ENCODE results near the gene RPP25L. TPM values are rescaled to one million over a fixed set of nuclear protein-coding genes. Genes with fewer than 3 reads are reported as not detected.

Gene RPP25L
- total and polyA plus RNA-seq, 2 donors: 13.2 to 33.7 TPM

- 44% methylated on average over 40 of the region's 40 CpGs for WGBS
- no peak for DNase-seq (ENCODE audit: extremely low spot score)
- Histone ChIP-seq H3K4me1 (ENCODE audit: insufficient read depth) (no peaks in the 10 kb centered on the region), H3K36me3 (ENCODE audit: insufficient read depth) (no peaks in the 10 kb centered on the region), H3K27ac (ENCODE audit: low read depth) (no peak overlapping the region), H3K4me3 (ENCODE audit: low read depth, low read length) (peak overlapping the region; percentile 57)
These were observed 21.3 kb downstream of the RPP25L start for GRCh38 chr9:34590381-34591247.

GRCh38 chr9:34589636-34590380 is 22.1 kb downstream of the RPP25L start, which contains the start of gene CNTFR:
TSS of gene CNTFR (minus strand) at chr9:34589724. CDS start at chr9:34568981, 20,743 bp downstream.
- Histone ChIP-seq H3K4me1 (ENCODE audit: insufficient read depth) (no peaks in the 10 kb centered on the region), H3K36me3 (ENCODE audit: insufficient read depth) (no peaks in the 10 kb centered on the region), H3K4me3 (ENCODE audit: low read depth, low read length) (peak within 1 kb of the TSS; percentile 57), H3K27ac (ENCODE audit: low read depth) (no peak within 1 kb of the TSS)
- WGBS: 2% methylated on average over 102 of the region's 104 CpGs
- DNase-seq (ENCODE audit: extremely low spot score): no peak

GRCh38 chr9:34588671-34589635 is 22.9 kb downstream of the RPP25L start:
- no peaks in the 10 kb centered on the region for H3K4me1 ChIP-seq (ENCODE audit: insufficient read depth)
- no peak for DNase-seq (ENCODE audit: extremely low spot score)
- no peak overlapping the region for H3K27ac ChIP-seq (ENCODE audit: low read depth)
- H3K36me3 ChIP-seq (ENCODE audit: insufficient read depth): no peaks in the 10 kb centered on the region
- 2% methylated on average over 86 of the region's 86 CpGs for WGBS
- H3K4me3 ChIP-seq (ENCODE audit: low read depth, low read length): peak overlapping the region; percentile 57

GRCh38 chr9:34587271-34587670 is 24.6 kb downstream of the RPP25L start:
- no peak for DNase-seq (ENCODE audit: extremely low spot score)

GRCh38 chr9:34585946-34586669 is 25.8 kb downstream of the RPP25L start:
- Histone ChIP-seq H3K4me1 (ENCODE audit: insufficient read depth) (no peaks in the 10 kb centered on the region), H3K36me3 (ENCODE audit: insufficient read depth) (no peaks in the 10 kb centered on the region), H3K4me3 (ENCODE audit: low read depth, low read length) (no peak overlapping the region), H3K27ac (ENCODE audit: low read depth) (no peak overlapping the region)
- WGBS: 55% methylated on average over 11 of the region's 11 CpGs
- no peak for DNase-seq (ENCODE audit: extremely low spot score)

More at GRCh38 chr9:34587271-34587670, 24.6 kb downstream of the RPP25L start:
- Histone ChIP-seq H3K36me3 (ENCODE audit: insufficient read depth) (no peaks in the 10 kb centered on the region), H3K4me3 (ENCODE audit: low read depth, low read length) (no peak overlapping the region), H3K4me1 (ENCODE audit: insufficient read depth) (no peaks in the 10 kb centered on the region), H3K27ac (ENCODE audit: low read depth) (no peak overlapping the region)
- WGBS: 69% methylated on average over 2 of the region's 2 CpGs

GRCh38 chr9:34584970-34585369 is 26.9 kb downstream of the RPP25L start:
- Histone ChIP-seq H3K4me1 (ENCODE audit: insufficient read depth) (no peaks in the 10 kb centered on the region), H3K4me3 (ENCODE audit: low read depth, low read length) (no peak overlapping the region)

GRCh38 chr9:34582787-34583186 is 29.1 kb downstream of the RPP25L start:
- H3K27ac ChIP-seq (ENCODE audit: low read depth): no peak overlapping the region
- no peaks in the 10 kb centered on the region for H3K4me1 ChIP-seq (ENCODE audit: insufficient read depth)
- no peak overlapping the region for H3K4me3 ChIP-seq (ENCODE audit: low read depth, low read length)
- DNase-seq (ENCODE audit: extremely low spot score): no peak
- H3K36me3 ChIP-seq (ENCODE audit: insufficient read depth): no peaks in the 10 kb centered on the region
- WGBS: 93% methylated on average over 5 of the region's 5 CpGs

More at GRCh38 chr9:34584970-34585369, 26.9 kb downstream of the RPP25L start:
- H3K27ac ChIP-seq (ENCODE audit: low read depth): no peak overlapping the region
- DNase-seq (ENCODE audit: extremely low spot score): no peak
- H3K36me3 ChIP-seq (ENCODE audit: insufficient read depth): no peaks in the 10 kb centered on the region
- 88% methylated on average over 5 of the region's 5 CpGs for WGBS

GRCh38 chr9:34581318-34581717 is 30.6 kb downstream of the RPP25L start:
- no peaks in the 10 kb centered on the region for H3K36me3 ChIP-seq (ENCODE audit: insufficient read depth)
- H3K27ac ChIP-seq (ENCODE audit: low read depth): no peak overlapping the region
- H3K4me3 ChIP-seq (ENCODE audit: low read depth, low read length): no peak overlapping the region
- H3K4me1 ChIP-seq (ENCODE audit: insufficient read depth): no peaks in the 10 kb centered on the region
- DNase-seq (ENCODE audit: extremely low spot score): no peak
- WGBS: 83% methylated on average over 3 of the region's 3 CpGs

- Histone ChIP-seq H3K4me1 (ENCODE audit: insufficient read depth) (no peaks in the 10 kb centered on the region), H3K27ac (ENCODE audit: low read depth) (no peak overlapping the region), H3K36me3 (ENCODE audit: insufficient read depth) (no peaks in the 10 kb centered on the region), H3K4me3 (ENCODE audit: low read depth, low read length) (no peak overlapping the region)
- WGBS: 75% methylated on average over 8 of the region's 8 CpGs
- DNase-seq (ENCODE audit: extremely low spot score): no peak
These were observed 31.5 kb downstream of the RPP25L start for GRCh38 chr9:34580358-34580757.

GRCh38 chr9:34579808-34580163 is 32.1 kb downstream of the RPP25L start:
- H3K36me3 ChIP-seq (ENCODE audit: insufficient read depth): no peaks in the 10 kb centered on the region
- no peak overlapping the region for H3K4me3 ChIP-seq (ENCODE audit: low read depth, low read length)
- 91% methylated on average over 5 of the region's 5 CpGs for WGBS
- no peaks in the 10 kb centered on the region for H3K4me1 ChIP-seq (ENCODE audit: insufficient read depth)
- no peak for DNase-seq (ENCODE audit: extremely low spot score)
- no peak overlapping the region for H3K27ac ChIP-seq (ENCODE audit: low read depth)

- no peaks in the 10 kb centered on the region for H3K4me1 ChIP-seq (ENCODE audit: insufficient read depth)
- H3K4me3 ChIP-seq (ENCODE audit: low read depth, low read length): no peak overlapping the region
- 16% methylated on average over 17 of the region's 17 CpGs for whole genome bisulfite sequencing
- H3K36me3 ChIP-seq (ENCODE audit: insufficient read depth): no peaks in the 10 kb centered on the region
- DNase-seq (ENCODE audit: extremely low spot score): no peak
- H3K27ac ChIP-seq (ENCODE audit: low read depth): no peak overlapping the region
These were observed 32.6 kb downstream of the RPP25L start for GRCh38 chr9:34579104-34579807.
